ENCODE results near the gene HDAC4. TPM values are rescaled to one million over a fixed set of nuclear protein-coding genes. Genes with fewer than 3 reads are reported as not detected.

HDAC4 gene
- total RNA-seq, 4 donors from 2014 or later = 12.9 to 91.6 (median 39.8) TPM

- Histone ChIP-seq H3K27me3 (no peaks in the 10 kb centered on the region), H3K4me3 (replicated peaks in 1 of 3) (no peak overlapping the region), H3K36me3 (no peaks in the 10 kb centered on the region), H3K27ac (peak overlapping the region in 1 of 3 donors; percentile 45), H3K9me3 (no peaks in the 10 kb centered on the region), H3K4me1 (peaks cover 3 to 17% of the 10 kb centered on the region in 2 donors)
- intact Hi-C loops (cut with DNase I) = no loop called here
- no peak for TF ChIP-seq POLR2A (IDR thresholded peaks at IDR 0.05)
- TF ChIP-seq, protein P1, sequence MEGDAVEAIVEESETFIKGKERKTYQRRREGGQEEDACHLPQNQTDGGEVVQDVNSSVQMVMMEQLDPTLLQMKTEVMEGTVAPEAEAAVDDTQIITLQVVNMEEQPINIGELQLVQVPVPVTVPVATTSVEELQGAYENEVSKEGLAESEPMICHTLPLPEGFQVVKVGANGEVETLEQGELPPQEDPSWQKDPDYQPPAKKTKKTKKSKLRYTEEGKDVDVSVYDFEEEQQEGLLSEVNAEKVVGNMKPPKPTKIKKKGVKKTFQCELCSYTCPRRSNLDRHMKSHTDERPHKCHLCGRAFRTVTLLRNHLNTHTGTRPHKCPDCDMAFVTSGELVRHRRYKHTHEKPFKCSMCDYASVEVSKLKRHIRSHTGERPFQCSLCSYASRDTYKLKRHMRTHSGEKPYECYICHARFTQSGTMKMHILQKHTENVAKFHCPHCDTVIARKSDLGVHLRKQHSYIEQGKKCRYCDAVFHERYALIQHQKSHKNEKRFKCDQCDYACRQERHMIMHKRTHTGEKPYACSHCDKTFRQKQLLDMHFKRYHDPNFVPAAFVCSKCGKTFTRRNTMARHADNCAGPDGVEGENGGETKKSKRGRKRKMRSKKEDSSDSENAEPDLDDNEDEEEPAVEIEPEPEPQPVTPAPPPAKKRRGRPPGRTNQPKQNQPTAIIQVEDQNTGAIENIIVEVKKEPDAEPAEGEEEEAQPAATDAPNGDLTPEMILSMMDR (IDR thresholded peaks at IDR 0.05) = no peak
- WGBS, 2 donors = 60 to 85% methylated on average over 6 to 13 of the region's 13 CpGs
- DNase-seq = peak; percentile 72 to 82
These were observed 24.5 kb downstream of the HDAC4 start for GRCh38 chr2:239376351-239376750.

DNA sequence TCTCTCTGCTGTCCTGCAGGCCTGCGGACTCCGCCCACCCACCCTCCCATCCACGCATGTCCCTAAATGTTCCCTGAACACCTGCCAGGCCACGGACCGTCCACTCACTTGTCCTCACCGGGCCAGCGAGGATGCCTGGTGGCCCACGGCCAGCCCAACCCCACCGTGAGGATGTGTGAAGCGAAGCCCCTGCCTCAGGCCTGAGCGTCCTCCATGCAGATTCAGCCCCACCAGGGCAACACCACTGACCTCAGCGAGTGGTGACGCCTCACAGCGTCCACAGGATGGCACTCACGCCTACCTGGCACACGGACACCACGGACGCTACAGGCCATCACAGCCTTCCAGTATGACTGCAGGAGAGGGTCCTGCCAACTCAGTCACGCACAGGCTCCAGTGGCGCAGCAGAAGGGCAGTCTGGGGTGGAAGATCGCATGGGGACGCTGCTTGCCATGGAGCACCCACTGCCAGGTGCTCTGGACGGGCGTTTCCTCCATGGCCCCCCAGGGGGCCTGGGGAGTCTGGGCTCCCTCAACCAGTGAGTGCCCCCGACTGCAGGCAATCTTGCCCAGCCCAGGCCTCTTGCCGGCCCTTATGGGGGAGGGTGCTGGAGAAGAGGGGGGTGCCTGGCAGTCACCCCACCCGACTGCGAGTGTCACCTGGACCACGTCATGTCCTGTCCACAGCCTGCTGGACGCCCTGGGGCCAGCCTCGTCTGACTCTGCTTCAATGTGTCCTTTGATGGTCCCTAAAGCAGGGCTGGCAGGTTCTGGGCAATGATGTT, 25.4 kb downstream of the HDAC4 start:
- H3K9me3 ChIP-seq = no peaks in the 10 kb centered on the region
- H3K4me1 ChIP-seq = peaks cover 3 to 18% of the 10 kb centered on the region in 2 donors
- no peak overlapping the region for H3K27ac ChIP-seq
- DNase-seq = no peak
- no peaks in the 10 kb centered on the region for H3K36me3 ChIP-seq
- 90 to 95% methylated on average over 16 to 18 of the region's 31 CpGs for WGBS, 2 donors
- TF ChIP-seq, protein P1 (IDR thresholded peaks at IDR 0.05) = no peak
- TF ChIP-seq POLR2A (IDR thresholded peaks at IDR 0.05) = no peak
- no peak overlapping the region for H3K4me3 ChIP-seq (replicated peaks in 1 of 3)
- H3K27me3 ChIP-seq = no peaks in the 10 kb centered on the region
- intact Hi-C loops (cut with DNase I) = no loop called here

- no peak for DNase-seq
- H3K27ac ChIP-seq = no peak overlapping the region
- no peak for TF ChIP-seq POLR2A (IDR thresholded peaks at IDR 0.05)
- TF ChIP-seq, protein P1 (IDR thresholded peaks at IDR 0.05) = no peak
These were observed 25.9 kb downstream of the HDAC4 start for GRCh38 chr2:239374896-239375277.

GRCh38 chr2:239372835-239373234, 28.0 kb downstream of the HDAC4 start:
- H3K27ac ChIP-seq = no peak overlapping the region
- H3K9me3 ChIP-seq = no peaks in the 10 kb centered on the region
- TF ChIP-seq, protein P1 (IDR thresholded peaks at IDR 0.05) = no peak
- no peak for TF ChIP-seq POLR2A (IDR thresholded peaks at IDR 0.05)
- WGBS, 2 donors = 93 to 95% methylated on average over 13 of the region's 13 CpGs
- H3K4me3 ChIP-seq (replicated peaks in 1 of 3) = no peak overlapping the region
- intact Hi-C loops (cut with DNase I) = no loop called here
- H3K36me3 ChIP-seq = no peaks in the 10 kb centered on the region
- H3K4me1 ChIP-seq = peaks cover 12 to 39% of the 10 kb centered on the region in 2 donors
- H3K27me3 ChIP-seq = no peaks in the 10 kb centered on the region
- DNase-seq = no peak

More at GRCh38 chr2:239374896-239375277, 25.9 kb downstream of the HDAC4 start:
- Histone ChIP-seq H3K4me1 (peaks cover 3 to 24% of the 10 kb centered on the region in 2 donors), H3K27me3 (no peaks in the 10 kb centered on the region), H3K4me3 (replicated peaks in 1 of 3) (no peak overlapping the region), H3K36me3 (no peaks in the 10 kb centered on the region), H3K9me3 (no peaks in the 10 kb centered on the region)
- WGBS, 2 donors = 97% methylated on average over 9 to 13 of the region's 13 CpGs
- intact Hi-C loops (cut with DNase I) = no loop called here
